Epithelial cell of proximal tubule (primary cell): Measurements from ENCODE around the gene XPO4. TPM values are rescaled to one million over a fixed set of nuclear protein-coding genes. Genes with fewer than 3 reads are reported as not detected.

ENCODE experiments used
- DNase-seq: peaks from one replicate; pipeline ENCODE4 v3.0.0-alpha.2; 2011; ENCODE audit warnings: low read depth
- H3K4me3 ChIP-seq: 2 replicates; pipeline ENCODE4 v1.5.1; 2011; ENCODE audit warnings: low read depth, mild to moderate bottlenecking, low read length
- total RNA-seq: library from RNA; depleted of rRNA; stranded (reverse); fragments of >200 nt; gene quantifications from 2 replicates; pipeline ENCODE4 v1.2.3, GENCODE V29; 2015
- TF ChIP-seq, protein P1 (sequence below): conservative IDR thresholded peaks from 2 replicates; pipeline ENCODE4 v1.5.1; 2012; ENCODE audit warnings: low read depth, mild to moderate bottlenecking, low read length

Gene XPO4
- total RNA-seq, 1 donor from 2014 or later = 11.8 TPM

DNA sequence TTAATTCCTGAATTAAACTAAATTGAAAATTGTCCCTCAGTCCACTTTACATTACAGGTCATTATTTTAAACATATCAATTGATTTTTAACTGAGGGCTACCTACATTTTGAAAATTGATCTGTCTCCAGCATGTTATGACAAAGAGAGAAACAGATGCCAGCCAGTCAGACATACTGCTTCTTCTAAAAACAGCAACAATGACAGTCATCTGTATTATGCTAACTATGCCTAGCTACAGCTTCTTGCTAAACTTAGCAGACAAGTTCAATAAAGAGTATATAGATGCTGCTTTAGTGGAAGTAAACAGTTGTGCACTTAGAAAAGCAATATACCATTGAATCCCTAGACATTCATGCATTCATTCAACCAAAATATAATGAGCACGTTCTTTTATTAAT is 80.1 kb downstream of the XPO4 start:
- TF ChIP-seq, protein P1, sequence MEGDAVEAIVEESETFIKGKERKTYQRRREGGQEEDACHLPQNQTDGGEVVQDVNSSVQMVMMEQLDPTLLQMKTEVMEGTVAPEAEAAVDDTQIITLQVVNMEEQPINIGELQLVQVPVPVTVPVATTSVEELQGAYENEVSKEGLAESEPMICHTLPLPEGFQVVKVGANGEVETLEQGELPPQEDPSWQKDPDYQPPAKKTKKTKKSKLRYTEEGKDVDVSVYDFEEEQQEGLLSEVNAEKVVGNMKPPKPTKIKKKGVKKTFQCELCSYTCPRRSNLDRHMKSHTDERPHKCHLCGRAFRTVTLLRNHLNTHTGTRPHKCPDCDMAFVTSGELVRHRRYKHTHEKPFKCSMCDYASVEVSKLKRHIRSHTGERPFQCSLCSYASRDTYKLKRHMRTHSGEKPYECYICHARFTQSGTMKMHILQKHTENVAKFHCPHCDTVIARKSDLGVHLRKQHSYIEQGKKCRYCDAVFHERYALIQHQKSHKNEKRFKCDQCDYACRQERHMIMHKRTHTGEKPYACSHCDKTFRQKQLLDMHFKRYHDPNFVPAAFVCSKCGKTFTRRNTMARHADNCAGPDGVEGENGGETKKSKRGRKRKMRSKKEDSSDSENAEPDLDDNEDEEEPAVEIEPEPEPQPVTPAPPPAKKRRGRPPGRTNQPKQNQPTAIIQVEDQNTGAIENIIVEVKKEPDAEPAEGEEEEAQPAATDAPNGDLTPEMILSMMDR = no peak

DNA sequence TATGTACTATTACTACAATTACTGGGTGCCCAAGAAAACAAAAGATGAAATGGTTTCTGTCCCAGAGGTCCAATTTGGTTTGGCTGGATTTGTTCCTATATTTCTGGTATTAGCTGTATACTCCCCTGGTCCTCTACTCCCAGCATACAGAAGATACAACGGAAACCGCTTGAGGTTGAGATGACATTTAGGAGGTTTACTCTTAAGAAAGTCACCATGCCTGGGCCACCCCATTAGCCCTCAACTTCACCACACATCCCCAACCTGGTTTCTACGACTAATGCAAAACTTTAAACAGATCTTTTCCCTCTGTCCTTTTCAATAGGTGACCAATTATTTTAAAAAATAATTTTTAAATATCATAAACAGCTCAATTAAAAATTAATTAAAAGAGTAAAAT is 82.8 kb downstream of the XPO4 start:
- DNase-seq = no peak
- H3K4me3 ChIP-seq = no peak overlapping the region
- TF ChIP-seq, protein P1 = no peak

More for the DNA sequence above, 80.1 kb downstream of the XPO4 start:
- H3K4me3 ChIP-seq = no peak overlapping the region
- no peak for DNase-seq

DNA sequence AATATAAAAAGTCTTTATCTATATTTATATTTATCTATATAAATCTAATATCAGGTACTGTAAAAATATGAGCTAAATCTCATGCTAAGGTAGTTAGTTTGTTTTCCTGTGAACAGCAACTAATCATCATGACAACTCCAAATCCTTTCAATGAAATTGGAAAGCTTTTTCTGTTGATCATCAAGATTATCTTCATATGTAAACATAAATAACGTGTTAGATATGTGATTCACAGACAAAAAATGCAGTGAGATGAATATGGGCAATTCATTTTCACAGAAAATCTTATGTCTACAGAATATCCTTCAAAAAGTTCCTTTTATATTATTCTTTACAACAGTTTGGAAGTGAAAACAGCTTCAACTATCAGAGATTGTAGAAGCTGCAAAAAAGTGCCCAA is 87.1 kb downstream of the XPO4 start:
- DNase-seq = no peak
- TF ChIP-seq, protein P1 = no peak
- H3K4me3 ChIP-seq = no peak overlapping the region

DNA sequence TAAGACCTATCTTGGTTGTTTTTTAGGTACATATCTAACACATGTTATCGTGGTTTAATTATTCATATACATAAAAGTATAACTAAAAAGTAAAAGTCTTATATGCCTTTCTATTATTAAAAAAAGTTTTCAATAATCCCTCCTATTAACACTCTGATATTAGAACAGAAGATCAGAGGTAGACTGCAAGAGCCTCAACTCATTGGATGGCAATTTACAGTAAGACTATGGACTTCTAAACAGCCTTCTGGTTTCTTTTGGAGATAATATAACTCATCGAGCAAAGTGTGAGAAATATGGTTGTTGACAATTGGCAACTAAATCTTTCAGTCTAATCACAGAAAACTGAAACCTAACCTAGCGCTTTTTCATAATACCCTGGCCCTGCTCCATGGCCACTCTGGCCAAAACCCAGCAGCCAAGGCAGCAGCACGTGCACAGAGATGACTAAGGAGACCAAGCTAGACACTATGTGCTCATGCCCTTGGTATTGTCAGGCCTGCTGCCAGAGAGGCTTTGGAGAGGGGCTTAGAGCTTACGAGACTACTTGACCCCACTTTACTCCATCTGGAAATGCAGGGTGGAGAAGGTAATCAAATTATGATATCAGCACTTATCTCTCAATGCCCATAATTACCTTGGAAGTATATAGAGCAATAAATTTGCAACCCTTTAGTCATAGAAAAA is 88.2 kb downstream of the XPO4 start:
- no peak overlapping the region for H3K4me3 ChIP-seq
- TF ChIP-seq, protein P1 = no peak
- peak; percentile 58 for DNase-seq

DNA sequence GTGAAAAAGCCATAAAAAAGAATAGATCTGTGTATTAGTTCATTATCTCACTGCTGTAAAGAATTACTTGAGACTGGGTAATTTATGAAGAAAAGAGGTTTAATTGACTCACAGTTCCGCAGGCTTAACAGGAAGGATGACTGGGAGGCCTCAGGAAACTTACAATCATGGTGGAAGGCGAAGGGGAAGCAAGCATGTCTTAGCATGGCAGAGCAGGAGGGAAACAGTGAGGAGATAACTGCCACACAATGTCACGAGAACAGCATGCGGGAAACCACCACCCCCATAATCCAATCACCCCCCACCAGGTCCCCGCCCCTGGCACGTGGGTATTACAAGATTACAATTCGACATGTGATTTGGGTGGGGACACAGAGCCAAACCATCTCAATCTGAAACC is 89.7 kb downstream of the XPO4 start:
- TF ChIP-seq, protein P1 = no peak
- H3K4me3 ChIP-seq = no peak overlapping the region
- DNase-seq = no peak

DNA sequence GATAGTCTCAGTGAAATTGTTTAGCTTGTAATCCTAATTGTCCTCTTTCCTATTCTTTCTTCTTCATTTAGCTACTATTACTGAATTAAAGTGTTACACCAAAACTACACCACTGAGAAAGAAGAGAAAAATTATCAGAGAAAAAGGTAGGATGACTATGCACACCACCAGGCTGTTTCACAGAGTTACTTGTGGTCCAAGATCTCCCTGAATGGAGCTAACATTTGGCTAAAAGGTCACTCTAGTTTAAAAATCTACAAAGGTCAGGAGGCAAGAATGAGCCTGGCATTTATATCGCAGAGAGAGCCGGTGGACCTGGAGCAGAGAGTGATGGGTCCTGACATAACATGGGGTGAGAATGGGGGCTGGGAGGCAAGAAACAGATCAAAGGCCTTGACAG is 91.7 kb downstream of the XPO4 start:
- no peak for DNase-seq
- TF ChIP-seq, protein P1 = no peak
- H3K4me3 ChIP-seq = no peak overlapping the region

DNA sequence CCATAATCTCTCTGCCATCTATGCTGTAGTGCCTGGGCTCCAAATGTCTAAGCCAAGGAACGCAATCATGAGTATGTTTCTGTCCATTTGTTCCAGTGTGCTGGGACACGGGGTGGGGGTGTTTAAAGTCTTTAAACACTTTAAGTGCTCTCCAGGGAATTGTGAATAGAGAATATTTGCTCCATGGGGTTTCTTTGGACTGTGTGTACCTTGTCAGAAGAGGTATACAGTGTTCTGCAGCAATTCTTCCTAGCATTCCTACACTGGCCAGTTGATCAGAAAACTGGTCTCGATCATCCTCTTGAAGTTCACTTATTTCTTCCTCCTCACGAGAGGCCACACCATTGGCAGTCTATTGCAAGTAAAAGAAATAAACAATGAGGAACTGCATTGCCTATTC is 93.7 kb downstream of the XPO4 start:
- TF ChIP-seq, protein P1 = no peak
- DNase-seq = no peak

More for the DNA sequence above, 93.7 kb downstream of the XPO4 start:
- no peak overlapping the region for H3K4me3 ChIP-seq
